Osteoblast (primary cell): Measurements from ENCODE around the gene DISC1. TPM values are rescaled to one million over a fixed set of nuclear protein-coding genes. Genes with fewer than 3 reads are reported as not detected.

Experiments used
- DNase-seq: peaks from one replicate; pipeline ENCODE4 v3.0.0; 2011; ENCODE audit warnings: low spot score, mixed read lengths; ENCODE audit not compliant: insufficient read length; ENCODE audit errors: missing footprints
- H2AFZ ChIP-seq: 2 replicates; pipeline ENCODE4 v1.6.0; 2011; ENCODE audit warnings: mild to moderate bottlenecking, low read length
- H3K27ac ChIP-seq: 2 replicates; pipeline ENCODE4 v1.5.1; 2011; ENCODE audit warnings: mild to moderate bottlenecking, low read depth, low read length, moderate library complexity
- H3K27me3 ChIP-seq: 2 replicates; pipeline ENCODE4 v1.6.0; 2012; ENCODE audit warnings: mild to moderate bottlenecking, control low read depth, inconsistent platforms, low read length, moderate library complexity; ENCODE audit not compliant: insufficient read depth
- H3K36me3 ChIP-seq: 2 replicates; pipeline ENCODE4 v1.5.1; 2011; ENCODE audit warnings: mild to moderate bottlenecking, low read length, control low read depth, moderate library complexity; ENCODE audit not compliant: insufficient read depth
- H3K4me1 ChIP-seq: 2 replicates; pipeline ENCODE4 v1.5.1; 2011; ENCODE audit warnings: mild to moderate bottlenecking, low read length, control low read depth, moderate library complexity; ENCODE audit not compliant: insufficient read depth
- H3K4me2 ChIP-seq: 2 replicates; pipeline ENCODE4 v1.6.0; 2011; ENCODE audit warnings: mild to moderate bottlenecking, low read length; ENCODE audit not compliant: insufficient read depth
- H3K4me3 ChIP-seq: fragments of 200-600 bp; sonication (generic); 3 replicates; pipeline ENCODE4 v1.5.1; 2012; ENCODE audit warnings: mild to moderate bottlenecking, low read length, inconsistent platforms; ENCODE audit not compliant: insufficient read depth
- H3K79me2 ChIP-seq: 2 replicates; pipeline ENCODE4 v1.6.0; 2012; ENCODE audit warnings: mild to moderate bottlenecking, low read length, control low read depth, inconsistent platforms; ENCODE audit not compliant: insufficient read depth
- H3K9me3 ChIP-seq: 2 replicates; pipeline ENCODE4 v1.5.1; 2011; ENCODE audit warnings: low read depth, low read length, control low read depth
- H4K20me1 ChIP-seq: 2 replicates; pipeline ENCODE4 v1.6.0; 2012; ENCODE audit warnings: mild to moderate bottlenecking, low read length, control low read depth; ENCODE audit not compliant: insufficient read depth
- CTCF ChIP-seq: IDR thresholded peaks from 2 replicates; pipeline ENCODE4 v1.5.1; 2011; ENCODE audit warnings: mild to moderate bottlenecking, low read depth, low read length, moderate library complexity; ENCODE audit errors: extremely low read depth
- total RNA-seq: library from RNA; depleted of rRNA; stranded (reverse); fragments of >200 nt; gene quantifications from 2 replicates; pipeline ENCODE4 v1.2.3, GENCODE V29; 2012

The DISC1 gene
- total RNA-seq, 1 donor, result 11.9 TPM

DNA sequence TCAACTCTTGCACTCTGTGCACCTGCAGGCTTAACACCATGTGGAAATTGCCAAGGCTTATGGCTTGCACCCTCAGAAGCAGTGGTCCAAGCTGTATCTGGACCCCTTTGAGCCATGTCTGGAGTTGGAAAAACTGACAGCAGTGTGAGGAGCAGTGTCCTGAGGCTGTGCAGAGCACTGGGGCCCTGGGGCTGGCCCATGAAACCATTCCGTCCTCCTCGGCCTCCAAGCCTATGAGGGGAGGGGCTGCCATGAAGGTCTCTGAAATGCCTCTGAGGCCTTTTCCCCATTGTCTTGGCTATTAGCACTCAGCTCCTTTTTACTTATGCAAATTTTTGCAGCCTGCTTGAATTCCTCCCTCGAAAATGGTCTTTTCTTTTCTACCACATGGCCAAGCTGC, 126.7 kb downstream of the DISC1 start:
- no peak for TF ChIP-seq CTCF
- DNase-seq, result no peak
- Histone ChIP-seq H2AFZ (no peak overlapping the region), H3K4me1 (no peaks in the 10 kb centered on the region), H3K27ac (no peak overlapping the region), H3K4me3 (no peak overlapping the region), H3K27me3 (no peaks in the 10 kb centered on the region), H3K79me2 (no peaks in the 10 kb centered on the region), H3K4me2 (no peak overlapping the region), H3K9me3 (no peaks in the 10 kb centered on the region), H4K20me1 (no peaks in the 10 kb centered on the region), H3K36me3 (no peaks in the 10 kb centered on the region)

DNA sequence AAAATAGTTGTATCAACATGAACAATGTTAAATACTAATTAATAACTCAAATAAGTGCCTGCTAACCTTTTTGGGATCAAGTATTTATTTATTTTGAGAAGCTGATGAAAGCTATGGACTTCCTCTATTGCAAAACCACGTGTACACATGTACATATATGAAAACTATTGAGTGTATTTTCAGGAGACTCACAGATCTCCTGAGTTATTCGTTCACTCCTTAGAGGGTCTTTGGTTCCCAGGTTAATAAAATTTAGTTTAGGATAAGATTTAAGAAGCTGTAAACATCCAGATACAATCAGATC, 130.5 kb downstream of the DISC1 start:
- no peak for TF ChIP-seq CTCF
- no peak for DNase-seq
- no peaks in the 10 kb centered on the region for H3K9me3 ChIP-seq
- no peak overlapping the region for H3K27ac ChIP-seq
- H4K20me1 ChIP-seq, result no peaks in the 10 kb centered on the region
- H3K4me1 ChIP-seq, result no peaks in the 10 kb centered on the region
- H3K36me3 ChIP-seq, result no peaks in the 10 kb centered on the region
- H3K27me3 ChIP-seq, result no peaks in the 10 kb centered on the region
- H3K79me2 ChIP-seq, result no peaks in the 10 kb centered on the region
- H2AFZ ChIP-seq, result no peak overlapping the region
- no peak overlapping the region for H3K4me3 ChIP-seq
- no peak overlapping the region for H3K4me2 ChIP-seq

DNA sequence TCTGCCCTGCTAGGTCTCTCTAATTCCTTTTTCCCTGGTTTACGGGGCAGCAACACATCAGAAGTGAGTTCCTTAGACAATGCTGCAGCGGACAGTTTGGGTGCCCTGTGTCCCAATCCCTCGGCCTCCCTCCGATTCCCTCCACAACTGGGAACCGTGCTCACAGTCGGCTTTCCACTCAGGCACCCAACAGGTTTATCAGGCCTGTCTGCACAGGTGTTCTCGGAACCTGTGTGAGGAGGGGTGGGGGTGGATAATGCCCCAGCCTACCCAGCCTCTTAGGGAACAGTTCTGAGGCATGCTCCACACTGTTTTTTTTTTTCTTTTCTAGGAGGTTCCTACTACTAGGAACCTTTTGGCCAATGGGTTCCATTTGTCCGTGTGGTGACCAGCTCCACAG, 131.2 kb downstream of the DISC1 start:
- Histone ChIP-seq H3K36me3 (no peaks in the 10 kb centered on the region), H3K4me2 (no peak overlapping the region), H3K9me3 (no peaks in the 10 kb centered on the region), H3K27ac (no peak overlapping the region), H2AFZ (no peak overlapping the region), H3K4me1 (no peaks in the 10 kb centered on the region), H4K20me1 (no peaks in the 10 kb centered on the region), H3K4me3 (no peak overlapping the region), H3K27me3 (no peaks in the 10 kb centered on the region), H3K79me2 (no peaks in the 10 kb centered on the region)
- no peak for TF ChIP-seq CTCF
- DNase-seq, result no peak

DNA sequence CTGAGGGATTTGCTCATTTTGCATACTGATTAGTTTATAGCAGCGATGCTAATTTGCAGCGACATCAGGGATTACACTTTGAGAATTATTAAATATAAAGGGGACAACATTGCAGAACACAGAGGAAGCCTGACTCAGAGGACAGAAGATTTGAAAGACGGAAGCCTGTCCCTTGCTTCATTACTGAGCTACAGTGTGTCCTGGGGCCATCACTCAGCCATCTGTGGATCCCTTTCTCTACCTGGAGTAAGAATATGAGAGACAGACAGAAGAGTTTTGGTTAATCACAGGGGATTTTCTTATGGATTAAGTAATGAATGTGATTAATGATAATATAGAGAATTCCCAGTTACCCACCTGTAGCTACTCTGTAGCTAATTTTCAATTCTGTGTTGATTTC, 134.7 kb downstream of the DISC1 start:
- H3K27ac ChIP-seq, result no peak overlapping the region
- no peak overlapping the region for H3K4me3 ChIP-seq
- TF ChIP-seq CTCF, result no peak
- no peaks in the 10 kb centered on the region for H3K9me3 ChIP-seq
- no peak overlapping the region for H2AFZ ChIP-seq
- no peaks in the 10 kb centered on the region for H3K27me3 ChIP-seq
- no peaks in the 10 kb centered on the region for H4K20me1 ChIP-seq
- H3K4me1 ChIP-seq, result no peaks in the 10 kb centered on the region
- no peak overlapping the region for H3K4me2 ChIP-seq
- H3K79me2 ChIP-seq, result no peaks in the 10 kb centered on the region
- H3K36me3 ChIP-seq, result no peaks in the 10 kb centered on the region
- no peak for DNase-seq
